Suppressor macrophage treated with lipopolysaccharide for 4 hours (primary cell): ENCODE results near the gene ARX.
A peak's percentile ranks its signal among the peaks of the same experiment; 100 is the strongest.

Source experiments
- DNase-seq: peaks from one replicate; pipeline ENCODE4 v3.0.0-alpha.2; 2020

Gene ARX

GRCh38 chrX:25016361-25016671 is 551 bp upstream of the ARX start:
- no peak for DNase-seq

- no peak for DNase-seq
These were observed 1.4 kb downstream of the ARX start for GRCh38 chrX:25014366-25014838.

GRCh38 chrX:25013632-25014365 is 2.0 kb downstream of the ARX start:
- no peak for DNase-seq

- DNase-seq, result peak; percentile 19
These were observed 2.8 kb downstream of the ARX start for GRCh38 chrX:25012793-25013631.

GRCh38 chrX:25012433-25012735 is 3.4 kb downstream of the ARX start:
- no peak for DNase-seq

- no peak for DNase-seq
These were observed 4.0 kb downstream of the ARX start for GRCh38 chrX:25011589-25012432.

GRCh38 chrX:25010784-25011588 is 4.8 kb downstream of the ARX start:
- DNase-seq, result no peak

GRCh38 chrX:25009407-25009806 is 6.4 kb downstream of the ARX start:
- no peak for DNase-seq

- DNase-seq, result no peak
These were observed 8.4 kb downstream of the ARX start for GRCh38 chrX:25007059-25008053.

GRCh38 chrX:25006586-25007058 is 9.1 kb downstream of the ARX start:
- no peak for DNase-seq

- no peak for DNase-seq
These were observed 10.2 kb downstream of the ARX start for GRCh38 chrX:25005382-25006185.

GRCh38 chrX:25005034-25005381 is 10.8 kb downstream of the ARX start:
- no peak for DNase-seq

GRCh38 chrX:25004485-25005032 is 11.2 kb downstream of the ARX start:
- no peak for DNase-seq

- DNase-seq, result no peak
These were observed 11.7 kb downstream of the ARX start for GRCh38 chrX:25004040-25004439.

GRCh38 chrX:25003066-25003849 is 12.5 kb downstream of the ARX start:
- DNase-seq, result no peak

GRCh38 chrX:25002661-25003020 is 13.1 kb downstream of the ARX start:
- no peak for DNase-seq

- no peak for DNase-seq
These were observed 13.7 kb downstream of the ARX start for GRCh38 chrX:25001808-25002660.

GRCh38 chrX:24999511-24999910 is 16.3 kb downstream of the ARX start:
- DNase-seq, result no peak
